Measurements from ENCODE around the gene HIC2.
"Not testable (repeated sequence)": the region's sequence is repeated elsewhere in the genome, so short reads cannot be mapped to it uniquely, and the experiment has no call there.

HIC2 gene

GRCh38 chr22:21417227-21417746, at the start of gene HIC2:
TSS of gene HIC2 (plus strand) at chr22:21417371. CDS start at chr22:21442832, 25,461 bp downstream.
- not testable (repeated sequence) for DNase-seq

DNA sequence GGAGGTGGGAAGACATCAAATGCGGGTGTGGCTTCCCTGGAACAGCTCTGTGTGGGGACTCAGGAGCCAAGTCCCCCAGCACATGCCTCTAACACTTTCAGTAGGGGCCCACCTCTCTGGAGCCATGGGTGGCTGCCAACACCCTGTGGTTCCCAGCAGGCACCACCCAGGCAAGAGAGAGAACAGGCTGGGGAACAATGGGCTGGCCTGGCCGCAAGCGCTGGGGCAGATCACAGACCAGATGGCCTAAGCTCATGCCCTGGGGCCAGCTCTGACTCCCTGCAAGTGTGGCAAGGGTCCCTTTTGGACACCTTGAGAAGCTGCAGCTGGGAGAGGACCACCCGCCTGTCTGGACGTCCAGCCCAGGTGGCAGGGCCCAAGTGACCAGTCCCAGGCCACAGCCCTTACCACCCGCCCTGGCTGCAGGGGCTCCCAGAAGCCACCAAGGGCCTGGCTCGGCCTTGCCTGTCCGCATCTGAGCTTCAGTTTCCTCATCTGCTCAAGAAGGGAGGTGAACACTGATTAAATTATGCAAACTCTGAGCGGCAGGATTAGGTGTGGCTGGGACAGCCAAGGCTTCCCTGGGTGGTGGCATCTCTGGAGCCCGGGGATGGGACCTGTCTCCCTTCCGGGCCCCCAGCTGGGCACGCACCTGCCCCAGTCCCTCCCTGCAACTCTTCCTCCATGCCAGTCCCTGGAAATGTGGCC, 48.4 kb upstream of the HIC2 start:
- not testable (repeated sequence) for DNase-seq

GRCh38 chr22:21375880-21376279, 41.3 kb upstream of the HIC2 start:
- not testable (repeated sequence) for DNase-seq

DNA sequence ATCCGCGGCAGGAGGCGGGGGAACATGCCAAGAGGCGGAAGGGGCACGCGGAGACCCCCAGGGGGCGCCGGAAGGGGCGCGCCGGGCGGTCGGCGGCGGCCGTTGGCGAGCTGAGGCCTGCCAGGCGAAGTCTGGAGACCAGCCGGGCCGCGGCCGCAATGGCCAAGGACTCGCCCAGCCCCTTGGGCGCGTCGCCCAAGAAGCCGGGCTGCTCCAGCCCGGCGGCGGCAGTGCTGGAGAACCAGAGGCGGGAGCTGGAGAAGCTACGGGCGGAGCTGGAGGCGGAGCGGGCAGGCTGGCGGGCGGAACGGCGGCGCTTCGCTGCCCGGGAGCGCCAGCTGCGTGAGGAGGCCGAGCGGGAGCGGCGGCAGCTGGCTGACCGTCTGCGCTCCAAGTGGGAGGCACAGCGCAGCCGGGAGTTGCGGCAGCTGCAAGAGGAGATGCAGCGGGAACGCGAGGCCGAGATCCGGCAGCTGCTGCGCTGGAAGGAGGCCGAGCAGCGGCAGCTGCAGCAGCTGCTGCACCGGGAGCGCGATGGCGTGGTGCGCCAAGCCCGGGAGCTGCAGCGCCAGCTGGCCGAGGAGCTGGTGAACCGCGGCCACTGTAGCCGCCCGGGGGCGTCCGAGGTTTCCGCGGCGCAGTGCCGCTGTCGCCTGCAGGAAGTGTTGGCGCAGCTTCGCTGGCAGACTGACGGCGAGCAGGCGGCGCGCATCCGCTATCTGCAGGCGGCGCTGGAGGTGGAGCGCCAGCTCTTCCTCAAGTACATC, 33.3 kb upstream of the HIC2 start, which contains the start of gene RIMBP3B:
Gene RIMBP3B, plus strand, starts transcription at position 51 of the 767 bp plus-strand sequence. Its CDS starts 108 bp downstream, at position 159.
- not testable (repeated sequence) for DNase-seq

DNA sequence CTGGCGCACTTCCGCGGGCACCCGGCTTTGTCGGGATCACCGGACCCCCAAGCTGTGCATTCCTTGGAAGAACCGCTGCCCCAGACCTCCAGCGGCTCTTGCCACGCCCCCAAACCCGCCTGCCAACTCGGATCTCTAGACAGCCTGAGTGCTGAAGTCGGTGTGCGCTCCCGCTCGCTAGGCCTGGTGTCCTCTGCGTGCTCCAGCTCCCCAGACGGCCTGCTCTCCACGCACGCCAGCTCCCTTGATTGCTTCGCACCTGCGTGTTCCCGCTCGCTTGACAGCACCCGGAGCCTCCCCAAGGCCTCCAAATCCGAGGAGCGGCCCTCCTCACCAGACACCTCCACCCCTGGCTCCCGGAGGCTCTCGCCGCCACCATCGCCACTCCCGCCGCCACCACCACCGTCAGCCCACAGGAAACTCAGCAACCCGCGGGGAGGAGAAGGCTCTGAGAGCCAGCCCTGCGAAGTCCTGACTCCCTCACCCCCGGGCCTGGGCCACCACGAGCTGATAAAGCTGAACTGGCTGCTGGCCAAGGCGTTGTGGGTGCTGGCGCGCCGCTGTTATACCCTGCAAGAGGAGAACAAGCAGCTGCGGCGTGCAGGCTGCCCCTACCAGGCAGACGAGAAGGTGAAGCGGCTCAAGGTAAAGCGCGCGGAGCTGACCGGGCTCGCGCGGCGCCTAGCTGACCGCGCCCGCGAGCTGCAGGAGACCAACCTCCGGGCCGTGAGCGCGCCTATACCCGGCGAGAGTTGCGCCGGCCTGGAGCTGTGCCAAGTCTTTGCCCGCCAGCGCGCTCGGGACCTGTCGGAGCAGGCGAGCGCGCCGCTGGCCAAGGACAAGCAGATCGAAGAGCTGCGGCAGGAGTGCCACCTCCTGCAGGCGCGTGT, 32.5 kb upstream of the HIC2 start:
- not testable (repeated sequence) for DNase-seq

- DNase-seq = not testable (repeated sequence)
These were observed 27.7 kb upstream of the HIC2 start for GRCh38 chr22:21389480-21389879.

GRCh38 chr22:21390013-21390412, 27.2 kb upstream of the HIC2 start:
- not testable (repeated sequence) for DNase-seq

DNA sequence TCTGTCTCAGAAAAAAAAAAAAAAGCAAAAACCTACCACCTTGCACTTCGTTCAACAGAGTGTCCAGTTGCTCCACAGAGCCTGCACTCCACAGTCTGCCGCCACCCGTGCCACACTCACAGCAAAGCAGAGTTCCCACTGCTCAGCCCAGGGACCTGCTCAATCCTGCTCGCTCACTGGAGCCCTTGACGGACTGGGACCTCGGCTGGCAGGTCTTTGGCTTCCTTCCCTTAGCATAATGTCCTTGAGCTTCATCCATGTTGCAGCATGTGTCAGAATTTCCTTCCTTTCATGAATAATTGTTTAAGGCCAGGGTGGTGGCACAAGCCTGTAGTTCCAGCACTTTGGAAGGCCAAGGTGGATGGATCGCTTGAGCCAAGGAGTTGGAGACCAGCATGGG, 22.6 kb upstream of the HIC2 start:
- not testable (repeated sequence) for DNase-seq

DNA sequence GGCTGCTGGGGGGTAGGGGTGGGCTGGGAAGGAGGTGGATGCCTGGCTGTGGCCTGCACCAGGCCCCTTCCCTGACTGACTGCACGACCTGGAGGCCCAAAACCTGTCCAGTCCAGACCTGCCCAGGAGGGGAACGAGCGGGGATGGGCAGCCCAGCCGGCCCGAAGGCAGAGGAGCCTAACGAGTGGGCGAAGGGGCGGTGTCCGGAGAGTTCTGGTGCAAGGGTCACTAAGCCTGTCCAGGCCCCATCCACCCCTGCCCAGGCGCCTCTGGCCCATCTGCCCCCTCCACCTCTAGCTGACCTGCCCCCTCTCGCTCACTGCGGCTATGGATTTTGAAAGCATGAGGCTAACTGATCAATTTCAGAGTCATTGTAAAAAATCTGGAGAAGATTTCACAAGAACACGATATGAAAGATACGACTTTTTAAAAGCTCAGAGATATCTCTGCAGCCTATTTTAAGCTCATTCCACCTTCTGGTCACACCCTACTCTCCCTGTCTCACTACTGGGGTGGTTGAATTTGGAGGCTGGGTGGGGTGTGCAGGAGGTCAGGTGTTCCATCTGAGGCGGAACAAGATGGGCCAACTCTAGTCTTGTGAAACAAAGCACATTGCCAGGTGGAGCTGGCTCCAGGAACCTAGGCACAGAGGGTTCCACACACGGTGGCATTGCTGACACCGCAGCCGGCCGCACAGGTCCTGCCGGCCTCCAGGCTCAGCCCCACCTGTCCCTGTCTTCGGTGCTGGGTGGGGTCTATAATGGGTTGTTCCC, 15.8 kb upstream of the HIC2 start:
- not testable (repeated sequence) for DNase-seq

- not testable (repeated sequence) for DNase-seq
These were observed 14.3 kb upstream of the HIC2 start for GRCh38 chr22:21402763-21403314.

DNA sequence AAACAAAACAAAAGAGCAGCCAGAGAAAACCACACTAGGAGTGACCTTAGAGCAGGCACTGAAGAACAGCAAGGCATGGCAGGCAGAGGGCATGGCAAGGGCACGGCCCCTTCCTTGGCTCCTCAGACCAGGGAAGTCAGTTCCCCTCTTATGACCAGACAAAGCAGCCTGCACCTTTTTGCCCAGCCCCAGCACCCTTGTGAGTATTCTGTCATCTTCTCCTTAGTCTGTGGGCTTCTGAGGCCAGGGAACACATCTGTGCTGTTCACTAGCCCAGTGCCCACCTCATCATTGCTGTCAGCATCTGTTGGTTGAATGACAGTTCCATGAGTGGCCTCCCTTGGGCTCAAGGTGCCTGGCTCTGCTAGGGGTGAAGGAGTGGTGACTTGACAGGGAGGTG, 10.0 kb upstream of the HIC2 start:
- DNase-seq = not testable (repeated sequence)

- DNase-seq = not testable (repeated sequence)
These were observed 9.4 kb upstream of the HIC2 start for GRCh38 chr22:21407792-21408191.

DNA sequence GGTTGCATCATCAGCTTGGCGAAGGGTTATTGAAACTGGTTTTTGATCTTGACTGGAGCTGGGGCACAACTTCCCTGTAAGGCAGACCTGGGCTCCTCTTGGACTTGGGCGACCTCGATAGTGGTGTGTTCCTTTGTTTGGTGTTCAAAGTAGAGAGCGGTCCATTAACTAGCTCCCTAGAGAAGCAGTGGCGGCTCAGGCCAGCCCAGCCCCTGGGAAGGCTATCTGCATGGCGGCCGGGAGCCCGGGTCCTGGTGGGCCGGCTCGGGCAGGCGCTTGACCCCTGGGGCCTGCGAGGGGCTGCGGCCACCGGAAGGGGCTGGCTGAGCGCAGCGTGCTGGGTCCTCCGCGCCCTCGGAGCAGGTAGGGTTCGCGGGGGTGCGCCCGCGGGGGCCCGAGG, 796 bp upstream of the HIC2 start:
- DNase-seq = not testable (repeated sequence)

GRCh38 chr22:21417853-21418252, 682 bp downstream of the HIC2 start:
- not testable (repeated sequence) for DNase-seq

DNA sequence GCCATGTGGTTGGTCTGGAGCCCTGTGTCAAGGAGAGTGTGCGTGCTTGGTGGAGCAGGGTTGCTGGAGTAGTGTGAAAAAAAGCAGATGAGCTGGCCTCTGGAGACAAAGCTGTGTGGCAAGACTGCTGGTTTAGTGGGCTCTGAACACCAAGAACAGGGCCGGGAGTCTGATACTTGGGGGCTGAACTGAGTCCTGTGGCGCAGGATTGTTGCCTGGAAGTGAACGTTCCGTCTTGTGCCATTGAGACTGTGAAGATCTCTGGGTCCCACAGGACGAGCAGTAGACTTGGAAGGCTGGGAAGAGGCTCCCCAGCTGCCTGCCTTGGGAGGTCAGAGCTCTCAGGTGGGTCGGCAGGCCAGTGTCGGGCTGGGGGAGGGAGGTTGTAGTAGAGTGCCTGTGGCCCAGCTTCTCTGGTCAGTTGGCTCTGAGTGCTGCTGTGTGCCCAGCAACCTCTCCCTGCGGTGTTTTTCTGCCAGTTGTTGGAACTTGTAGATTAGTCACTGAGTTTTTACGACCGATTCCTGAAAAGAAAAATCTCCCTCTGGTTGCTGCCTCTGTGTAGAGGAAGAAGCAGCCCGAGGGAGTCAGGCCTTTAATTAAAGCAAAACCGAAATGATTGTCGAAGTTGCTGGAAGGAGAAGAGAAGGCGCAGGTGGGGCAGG, 1.9 kb downstream of the HIC2 start:
- not testable (repeated sequence) for DNase-seq

- not testable (repeated sequence) for DNase-seq
These were observed 3.1 kb downstream of the HIC2 start for GRCh38 chr22:21420180-21420763.

DNA sequence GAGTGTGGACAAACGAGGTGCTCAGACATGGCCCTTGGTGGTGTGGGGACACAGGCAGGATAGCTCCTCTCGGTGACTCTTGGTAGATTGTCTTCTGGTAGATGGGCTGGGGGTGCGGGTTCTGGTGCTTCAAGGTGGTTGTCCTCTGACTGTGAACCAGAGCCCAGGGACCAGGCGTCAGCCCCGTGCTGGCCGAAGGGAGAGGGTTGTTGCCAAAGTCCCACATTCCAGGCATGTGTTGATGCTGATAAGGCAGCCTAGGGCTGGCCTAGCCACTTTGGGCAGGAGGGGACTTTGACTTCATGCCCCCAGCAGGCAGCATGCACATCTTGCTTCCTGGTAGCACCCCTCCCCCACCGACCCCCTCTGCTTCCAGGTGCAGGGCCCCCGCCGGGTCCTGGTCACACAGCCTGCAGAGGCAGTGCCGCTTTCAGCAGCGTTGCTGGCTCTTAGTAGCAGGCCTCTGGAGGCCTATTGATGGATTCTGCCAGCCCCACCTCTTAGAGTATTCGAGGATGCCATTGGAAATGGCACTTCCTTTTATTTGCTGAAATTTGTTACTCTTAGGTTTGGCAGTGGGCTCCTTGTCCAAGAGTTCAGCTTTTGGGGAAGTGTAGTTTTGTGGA, 7.0 kb downstream of the HIC2 start:
- DNase-seq = not testable (repeated sequence)

GRCh38 chr22:21434378-21435233, 17.4 kb downstream of the HIC2 start:
- DNase-seq = not testable (repeated sequence)

Measured in fibroblast of upper back skin (primary cell).